Activated gamma-delta T cell treated with Interleukin-2 at 50 U/mL for 16 hours (primary cell): ENCODE data around the gene SPTB.

Experiments used
- DNase-seq: peaks from one replicate; pipeline ENCODE4 v3.0.0-alpha.2; 2020

The SPTB gene

GRCh38 chr14:64723691-64724577 lies 155.8 kb downstream of the SPTB start:
- DNase-seq = peak; percentile 40

- peak; percentile 37 for DNase-seq
Measured at GRCh38 chr14:64722842-64723447, 156.8 kb downstream of the SPTB start.

GRCh38 chr14:64721899-64722298 lies 157.8 kb downstream of the SPTB start:
- DNase-seq = no peak

GRCh38 chr14:64721391-64721791 lies 158.3 kb downstream of the SPTB start:
- no peak for DNase-seq

GRCh38 chr14:64720131-64720576 lies 159.6 kb downstream of the SPTB start:
- DNase-seq = no peak

GRCh38 chr14:64719601-64720000 lies 160.1 kb downstream of the SPTB start:
- no peak for DNase-seq

- no peak for DNase-seq
Measured at GRCh38 chr14:64718762-64719161, 160.9 kb downstream of the SPTB start.

GRCh38 chr14:64717870-64718269 lies 161.8 kb downstream of the SPTB start:
- DNase-seq = no peak

GRCh38 chr14:64715628-64716412 lies 163.9 kb downstream of the SPTB start:
- DNase-seq = no peak

GRCh38 chr14:64715146-64715627 lies 164.5 kb downstream of the SPTB start:
- DNase-seq = no peak

GRCh38 chr14:64714432-64715025 lies 165.2 kb downstream of the SPTB start:
- DNase-seq = no peak

GRCh38 chr14:64713677-64714076 lies 166.0 kb downstream of the SPTB start:
- no peak for DNase-seq

GRCh38 chr14:64711039-64711438 lies 168.7 kb downstream of the SPTB start:
- DNase-seq = no peak

GRCh38 chr14:64709126-64709525 lies 170.6 kb downstream of the SPTB start:
- DNase-seq = no peak

- peak; percentile 49 for DNase-seq
Measured at GRCh38 chr14:64708148-64709004, 171.3 kb downstream of the SPTB start.

GRCh38 chr14:64707661-64708060 lies 172.0 kb downstream of the SPTB start:
- DNase-seq = peak; percentile 23

- no peak for DNase-seq
Measured at GRCh38 chr14:64706593-64707193, 173.0 kb downstream of the SPTB start.

- DNase-seq = no peak
Measured at GRCh38 chr14:64706119-64706592, 173.6 kb downstream of the SPTB start.

GRCh38 chr14:64705381-64706118 lies 174.2 kb downstream of the SPTB start:
- DNase-seq = no peak

- no peak for DNase-seq
Measured at GRCh38 chr14:64704743-64705380, 174.8 kb downstream of the SPTB start.
